Left renal cortex interstitium (tissue), 4 donors: ENCODE data around the gene GABRA4. TPM values are rescaled to one million over a fixed set of nuclear protein-coding genes. Genes with fewer than 3 reads are reported as not detected.
A peak's percentile ranks its signal among the peaks of the same experiment; 100 is the strongest.

Source experiments
- DNase-seq, 4 donors: peaks; one replicate each; pipeline ENCODE4 v3.0.0-alpha.2; 2013; ENCODE audit warnings: low read depth in 4 of 4, low spot score in 2 of 4, missing footprints in 1 of 4
- polyA plus RNA-seq, 4 donors: library from polyadenylated mRNA; unstranded; fragments of 120-200 nt; gene quantifications; one replicate each; pipeline ENCODE4 v1.2.1, GENCODE V29; 2013; ENCODE audit not compliant: insufficient read length in 4 of 4

The GABRA4 gene
- polyA plus RNA-seq, 4 donors, result 0.06 to 0.13 (median 0.10) TPM

GRCh38 chr4:46933686-46934085 is 59.7 kb downstream of the GABRA4 start:
- DNase-seq, result no peak

- DNase-seq, result peak in 1 of 4 donors; percentile 8
These were observed 61.4 kb downstream of the GABRA4 start for GRCh38 chr4:46931981-46932380.

- no peak for DNase-seq
These were observed 62.5 kb downstream of the GABRA4 start for GRCh38 chr4:46930891-46931290.

DNA sequence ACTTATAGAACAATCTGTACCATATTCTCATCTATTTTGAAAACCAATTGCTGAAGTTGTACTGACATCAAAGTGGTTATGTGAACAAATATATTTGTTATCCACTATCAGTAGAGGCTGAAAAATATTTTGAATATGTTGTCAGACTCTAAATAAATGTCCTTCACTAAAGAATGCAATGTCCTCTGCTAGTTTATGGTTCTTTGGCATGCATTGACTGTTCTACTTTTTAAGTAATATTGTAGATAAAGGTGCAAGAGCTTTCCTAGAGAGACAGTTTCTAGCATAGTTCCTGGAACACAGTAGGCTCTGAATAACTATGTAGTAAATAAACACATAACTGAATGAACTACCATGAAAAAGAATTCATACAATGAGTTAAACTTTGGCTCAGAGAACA is 66.2 kb downstream of the GABRA4 start:
- DNase-seq, result no peak

- DNase-seq, result no peak
These were observed 68.4 kb downstream of the GABRA4 start for GRCh38 chr4:46924789-46925529.

DNA sequence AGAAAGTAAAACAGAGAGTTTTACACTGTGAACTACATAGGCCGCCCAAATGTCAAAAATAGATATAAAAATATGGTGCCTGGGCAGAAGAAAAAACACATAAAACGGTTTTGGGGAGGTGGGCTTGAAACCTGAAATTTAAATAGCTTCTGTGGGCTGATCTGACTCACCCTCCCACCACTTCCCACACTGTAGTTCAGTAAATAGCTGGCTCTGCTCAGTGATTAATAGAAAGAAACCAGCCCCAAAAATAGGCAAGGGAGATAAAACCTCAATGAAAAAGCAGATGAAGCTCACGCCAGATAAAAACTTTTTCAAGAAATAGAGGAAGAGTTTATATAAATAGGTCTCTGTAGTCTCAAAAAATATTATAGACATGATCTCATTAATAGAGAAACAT is 71.2 kb downstream of the GABRA4 start:
- DNase-seq, result no peak

DNA sequence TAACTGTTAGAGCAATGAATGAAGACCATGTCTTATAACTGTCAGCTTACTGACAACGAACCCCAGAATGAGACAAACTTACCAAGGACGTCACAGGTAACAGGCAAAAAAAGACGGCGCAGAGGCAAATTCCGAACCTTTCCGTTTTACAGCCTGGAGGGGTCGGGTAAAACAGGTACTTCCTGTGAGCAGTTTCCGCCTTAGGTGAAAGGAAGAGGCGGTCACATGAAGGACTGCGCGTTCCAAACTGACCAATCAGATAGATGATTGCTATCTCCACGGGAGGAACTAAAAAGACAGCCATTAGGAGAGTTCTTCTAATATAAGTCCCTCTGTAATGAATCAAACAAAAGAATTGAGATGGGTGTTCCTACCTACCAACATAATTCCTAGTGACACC is 84.3 kb downstream of the GABRA4 start, which contains the start of gene COX7B2:
Gene COX7B2 (minus strand): TSS at position 168 of the 400 bp plus-strand sequence. CDS start 174,053 bp downstream, outside the sequence.
- no peak for DNase-seq

GRCh38 chr4:46908148-46908547 is 85.2 kb downstream of the GABRA4 start:
- DNase-seq, result no peak

DNA sequence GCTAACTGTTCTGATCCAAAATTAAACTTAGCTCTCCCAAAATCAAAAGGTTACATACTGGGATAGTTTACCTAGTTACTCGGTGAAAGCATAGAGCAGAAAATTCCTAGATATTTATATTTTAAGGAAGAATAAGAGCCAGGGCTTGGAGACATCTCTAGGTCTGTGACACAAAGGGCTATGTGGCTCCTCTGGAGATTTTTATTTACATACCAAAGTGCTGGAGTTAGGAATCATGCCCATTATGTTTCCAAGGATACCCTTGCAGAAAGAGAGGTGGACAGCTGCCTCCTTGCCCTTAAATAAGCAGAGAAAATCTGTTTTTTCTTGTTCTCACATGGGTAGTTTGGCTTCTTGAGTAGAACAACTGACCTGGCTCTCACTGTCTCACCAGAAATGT is 93.3 kb downstream of the GABRA4 start:
- no peak for DNase-seq

DNA sequence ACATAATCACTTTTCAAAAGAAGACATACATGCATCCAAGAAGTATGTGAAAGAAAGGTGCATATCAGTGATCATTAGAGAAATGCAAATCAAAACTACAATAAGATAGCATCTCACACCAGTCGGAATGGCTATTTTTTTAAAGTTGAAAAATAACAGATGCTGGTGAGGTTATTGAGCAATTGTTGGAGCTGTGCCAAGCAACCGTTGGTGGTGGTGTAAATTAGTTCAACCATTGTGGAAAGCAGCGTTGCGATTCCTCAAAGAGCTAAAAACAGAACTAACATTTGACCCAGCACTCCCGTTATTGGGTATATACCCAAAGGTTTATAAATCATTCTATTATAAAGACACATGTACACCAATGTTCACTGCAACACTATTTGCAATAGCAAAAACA is 98.6 kb downstream of the GABRA4 start:
- no peak for DNase-seq

DNA sequence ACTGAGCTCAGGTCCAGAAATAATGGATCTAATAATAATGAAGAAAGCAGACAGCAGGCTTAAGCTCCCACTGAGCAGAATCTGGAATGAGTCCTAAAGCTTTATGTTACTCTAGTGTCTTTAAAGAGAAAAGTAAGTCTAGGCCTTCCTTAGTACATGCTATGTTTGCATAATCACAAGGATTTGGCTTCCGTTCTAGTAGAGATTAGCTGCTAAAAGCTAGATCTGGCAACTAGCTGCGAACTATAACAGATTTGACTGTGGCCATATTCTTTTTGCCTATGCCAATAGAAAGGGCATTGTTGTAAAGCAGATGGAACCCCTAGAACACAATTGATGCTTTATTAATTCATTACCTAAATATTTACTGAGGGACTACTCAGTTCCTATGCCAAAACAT is 103.3 kb downstream of the GABRA4 start:
- no peak for DNase-seq

- no peak for DNase-seq
These were observed 104.0 kb downstream of the GABRA4 start for GRCh38 chr4:46889410-46889809.

DNA sequence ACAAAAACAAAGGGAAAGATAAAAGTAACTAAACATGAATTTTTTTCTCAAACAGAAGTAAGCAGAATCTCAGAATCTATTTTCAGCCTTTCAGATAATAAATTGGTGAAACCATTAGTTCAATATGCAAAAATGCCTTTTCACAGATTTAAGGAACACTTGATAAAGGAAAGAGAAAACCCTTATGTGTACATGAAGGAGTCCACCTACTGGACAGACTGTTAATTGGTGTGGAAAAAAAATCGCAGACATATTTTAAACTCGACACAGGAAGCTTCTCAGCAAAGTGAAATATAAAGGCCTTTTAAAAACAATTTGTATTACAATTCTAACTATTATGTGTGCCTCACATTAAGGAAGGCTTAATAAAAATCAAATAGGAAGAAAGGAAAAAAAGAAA is 106.7 kb downstream of the GABRA4 start:
- no peak for DNase-seq

- no peak for DNase-seq
These were observed 114.7 kb downstream of the GABRA4 start for GRCh38 chr4:46878641-46879040.

DNA sequence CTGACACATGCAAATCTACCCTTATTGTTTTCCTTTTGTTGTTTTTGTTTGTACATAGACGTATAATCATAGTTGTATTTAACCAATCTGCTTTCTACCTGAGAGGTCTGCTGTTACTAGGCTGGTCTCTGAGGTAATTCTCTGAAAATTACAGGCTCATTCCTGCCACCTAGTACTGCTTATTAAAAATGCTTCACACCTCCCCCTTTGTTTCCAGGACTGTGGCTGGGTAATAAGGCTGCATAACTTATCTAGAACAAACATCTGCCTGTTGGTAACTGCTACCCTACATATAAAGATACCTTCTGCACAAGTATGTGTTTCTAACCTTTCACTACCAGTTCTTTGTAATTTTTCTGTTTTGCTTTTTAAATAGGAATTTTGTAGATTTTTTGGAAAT is 118.6 kb downstream of the GABRA4 start:
- no peak for DNase-seq

DNA sequence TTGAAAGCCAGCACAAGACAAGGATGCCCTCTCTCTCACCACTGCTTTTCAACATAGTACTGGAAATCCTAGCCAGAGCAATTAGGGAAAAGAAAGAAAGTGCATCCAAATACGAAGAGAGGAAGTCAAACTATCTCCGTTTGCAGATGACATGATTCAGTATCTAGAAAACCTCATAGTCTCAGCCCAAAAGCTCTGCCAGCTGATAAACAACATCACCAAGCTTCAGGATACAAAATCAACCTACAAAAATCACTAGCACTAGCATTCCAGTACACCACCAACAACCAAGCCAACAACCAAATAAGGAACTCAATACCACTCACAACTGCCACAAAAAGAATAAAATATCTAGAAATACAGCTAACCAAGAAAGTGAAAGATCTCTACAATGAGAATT is 123.0 kb downstream of the GABRA4 start:
- no peak for DNase-seq

Other genes with a start within 250 kb of the GABRA4 start
- gene COX7B2, start 84.3 kb downstream of the GABRA4 start, polyA plus RNA-seq, result not detected
- under 1 TPM; 0.35 to 0.92 (median 0.57) TPM for gene GABRB1, start 38.0 kb upstream of the GABRA4 start, polyA plus RNA-seq